Smooth muscle cell (in vitro differentiated cells): ENCODE measurements around the gene SLC36A3. TPM values are rescaled to one million over a fixed set of nuclear protein-coding genes. Genes with fewer than 3 reads are reported as not detected.

Source experiments
- DNase-seq: peaks from one replicate; lab custom pipeline; 2025; ENCODE audit not compliant: unreplicated experiment; lab: John Stamatoyannopoulos, UW
- H2AFZ ChIP-seq: fragments of 200-600 bp; sonication (generic); 2 replicates; pipeline ENCODE4 v1.6.0; 2016; ENCODE audit warnings: antibody characterized with exemption, low read depth, mild to moderate bottlenecking
- H3F3A ChIP-seq: fragments of 200-600 bp; sonication (generic); 2 replicates; pipeline ENCODE4 v1.6.0; 2017; ENCODE audit warnings: antibody characterized with exemption, low read depth
- H3K27ac ChIP-seq: fragments of 200-600 bp; sonication (generic); 2 replicates; pipeline ENCODE4 v1.5.1; 2016; ENCODE audit warnings: low read depth, mild to moderate bottlenecking
- H3K27me3 ChIP-seq: fragments of 200-600 bp; sonication (generic); 2 replicates; pipeline ENCODE4 v1.6.1; 2016; ENCODE audit warnings: low read depth, mild to moderate bottlenecking
- H3K36me3 ChIP-seq: fragments of 200-600 bp; sonication (generic); 2 replicates; pipeline ENCODE4 v1.5.1; 2016; ENCODE audit warnings: low read depth
- H3K4me1 ChIP-seq: fragments of 200-600 bp; sonication (generic); 2 replicates; pipeline ENCODE4 v1.5.1; 2016; ENCODE audit warnings: low read depth
- H3K4me2 ChIP-seq: fragments of 200-600 bp; sonication (generic); 2 replicates; pipeline ENCODE4 v1.6.0; 2016; ENCODE audit warnings: mild to moderate bottlenecking
- H3K4me3 ChIP-seq: fragments of 200-600 bp; sonication (generic); 2 replicates; pipeline ENCODE4 v1.5.1; 2016; ENCODE audit warnings: mild to moderate bottlenecking
- H3K79me2 ChIP-seq: fragments of 200-600 bp; sonication (generic); 2 replicates; pipeline ENCODE4 v1.6.0; 2016; ENCODE audit warnings: low read depth, mild to moderate bottlenecking
- H3K9ac ChIP-seq: fragments of 200-600 bp; sonication (generic); 2 replicates; pipeline ENCODE4 v1.6.0; 2016; ENCODE audit warnings: low read depth
- H3K9me3 ChIP-seq: fragments of 200-600 bp; sonication (generic); replicated peaks from 2 replicates; pipeline ENCODE4 v1.5.1; 2016; ENCODE audit warnings: low read depth
- H4K20me1 ChIP-seq: fragments of 200-600 bp; sonication (generic); 2 replicates; pipeline ENCODE4 v1.6.0; 2016; ENCODE audit warnings: low read depth
- CTCF ChIP-seq: fragments of 200-600 bp; sonication (generic); IDR thresholded peaks from 2 replicates; pipeline ENCODE4 v1.5.1; 2017; ENCODE audit warnings: borderline replicate concordance, mild to moderate bottlenecking, antibody characterized with exemption; ENCODE audit not compliant: insufficient read depth, poor library complexity, severe bottlenecking
- WGBS: methylation state at CpG from one replicate; pipeline ENCODE4 v1.1.7; 2016; ENCODE audit warnings: low lambda C conversion rate; 5-methylcytosine and 5-hydroxymethylcytosine counted together
- polyA plus RNA-seq: library from polyadenylated mRNA; unstranded; fragments of >200 nt; fragmentation: Nextera tagmentation; extraction: Ambion mirVana; gene quantifications from 2 replicates; pipeline ENCODE4 v1.2.1, GENCODE V29; 2016
- total RNA-seq: library from RNA; depleted of rRNA; stranded (reverse); fragments of >200 nt; gene quantifications from 2 replicates; pipeline ENCODE4 v1.2.3, GENCODE V29; 2014

SLC36A3 gene
- total and polyA plus RNA-seq, 2 experiments from 2014 or later: not detected

- H3F3A ChIP-seq: peaks cover 11% of the 10 kb centered on the region
- TF ChIP-seq CTCF: no peak
- no peak overlapping the region for H3K9ac ChIP-seq
- H2AFZ ChIP-seq: peak overlapping the region; percentile 23
- H3K27me3 ChIP-seq: no peaks in the 10 kb centered on the region
- peak overlapping the region; percentile 7 for H3K27ac ChIP-seq
- H4K20me1 ChIP-seq: no peaks in the 10 kb centered on the region
- no peaks in the 10 kb centered on the region for H3K36me3 ChIP-seq
- H3K4me2 ChIP-seq: no peak overlapping the region
- H3K9me3 ChIP-seq: no peaks in the 10 kb centered on the region
- H3K4me3 ChIP-seq: no peak overlapping the region
- no peak for DNase-seq
- WGBS: 66% methylated on average over 2 of the region's 2 CpGs
- no peaks in the 10 kb centered on the region for H3K79me2 ChIP-seq
- H3K4me1 ChIP-seq: peaks cover 8% of the 10 kb centered on the region
Measured at GRCh38 chr5:151318850-151319732, 15.5 kb upstream of the SLC36A3 start.

GRCh38 chr5:151317871-151318270, 14.3 kb upstream of the SLC36A3 start:
- H3K4me2 ChIP-seq: peak overlapping the region; percentile 78
- no peaks in the 10 kb centered on the region for H3K79me2 ChIP-seq
- H3K4me1 ChIP-seq: peaks cover 8% of the 10 kb centered on the region
- H3K9me3 ChIP-seq: no peaks in the 10 kb centered on the region
- 23% methylated on average over 2 of the region's 2 CpGs for WGBS
- peak overlapping the region; percentile 48 for H3K27ac ChIP-seq
- DNase-seq: no peak
- no peak for TF ChIP-seq CTCF
- H3K9ac ChIP-seq: no peak overlapping the region
- H2AFZ ChIP-seq: peak overlapping the region; percentile 78
- no peaks in the 10 kb centered on the region for H4K20me1 ChIP-seq
- no peaks in the 10 kb centered on the region for H3K27me3 ChIP-seq
- no peak overlapping the region for H3K4me3 ChIP-seq
- H3K36me3 ChIP-seq: no peaks in the 10 kb centered on the region
- H3F3A ChIP-seq: peaks cover 11% of the 10 kb centered on the region

- 54% methylated on average over 8 of the region's 8 CpGs for WGBS
- no peak for DNase-seq
Measured at GRCh38 chr5:151315998-151316597, 12.5 kb upstream of the SLC36A3 start.

More at GRCh38 chr5:151315998-151316597, 12.5 kb upstream of the SLC36A3 start:
- H4K20me1 ChIP-seq: no peaks in the 10 kb centered on the region
- no peak overlapping the region for H3K4me3 ChIP-seq
- no peaks in the 10 kb centered on the region for H3K36me3 ChIP-seq
- H3K9me3 ChIP-seq: no peaks in the 10 kb centered on the region
- peaks cover 11% of the 10 kb centered on the region for H3F3A ChIP-seq
- H3K4me2 ChIP-seq: no peak overlapping the region
- H3K4me1 ChIP-seq: peaks cover 8% of the 10 kb centered on the region
- no peaks in the 10 kb centered on the region for H3K79me2 ChIP-seq
- H3K27me3 ChIP-seq: no peaks in the 10 kb centered on the region
- no peak overlapping the region for H3K9ac ChIP-seq
- H3K27ac ChIP-seq: no peak overlapping the region
- TF ChIP-seq CTCF: peak; percentile 82
- no peak overlapping the region for H2AFZ ChIP-seq
